MM.1S (cell line): ENCODE data around the gene SETDB2.

Experiments used
- EZH2 ChIP-seq: fragments of 300-600 bp; sonication (generic); optimal IDR thresholded peaks from 2 replicates; pipeline ENCODE3; 2017; ENCODE audit warnings: low read depth, mild to moderate bottlenecking, antibody characterized with exemption, low read length, mixed read lengths
- TF ChIP-seq, protein P1 (sequence below): fragments of 300-600 bp; sonication (generic); IDR thresholded peaks from 2 replicates; pipeline ENCODE4 v1.5.1; 2016; ENCODE audit warnings: antibody characterized with exemption, low read length, mixed read lengths

DNA sequence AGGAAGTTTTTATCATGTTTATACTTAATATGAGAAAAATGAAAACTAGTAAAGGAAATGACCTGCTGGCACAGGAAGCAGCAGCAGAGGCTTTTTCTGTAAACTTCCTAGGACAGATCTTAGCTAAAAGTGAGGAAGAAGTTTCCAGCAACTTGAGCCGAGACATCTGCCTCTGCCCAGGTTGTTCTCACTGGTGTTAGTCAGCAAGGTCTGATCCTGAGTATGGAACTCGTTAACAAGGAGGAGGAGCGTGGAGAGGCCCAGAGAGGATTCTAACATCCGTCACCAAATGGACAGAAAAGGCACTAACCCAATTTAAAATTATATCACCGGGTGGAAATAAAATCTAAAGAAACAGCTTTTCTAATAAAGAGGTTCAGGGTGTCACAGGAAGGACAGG lies 95.2 kb downstream of the SETDB2 start:
- TF ChIP-seq, protein P1, sequence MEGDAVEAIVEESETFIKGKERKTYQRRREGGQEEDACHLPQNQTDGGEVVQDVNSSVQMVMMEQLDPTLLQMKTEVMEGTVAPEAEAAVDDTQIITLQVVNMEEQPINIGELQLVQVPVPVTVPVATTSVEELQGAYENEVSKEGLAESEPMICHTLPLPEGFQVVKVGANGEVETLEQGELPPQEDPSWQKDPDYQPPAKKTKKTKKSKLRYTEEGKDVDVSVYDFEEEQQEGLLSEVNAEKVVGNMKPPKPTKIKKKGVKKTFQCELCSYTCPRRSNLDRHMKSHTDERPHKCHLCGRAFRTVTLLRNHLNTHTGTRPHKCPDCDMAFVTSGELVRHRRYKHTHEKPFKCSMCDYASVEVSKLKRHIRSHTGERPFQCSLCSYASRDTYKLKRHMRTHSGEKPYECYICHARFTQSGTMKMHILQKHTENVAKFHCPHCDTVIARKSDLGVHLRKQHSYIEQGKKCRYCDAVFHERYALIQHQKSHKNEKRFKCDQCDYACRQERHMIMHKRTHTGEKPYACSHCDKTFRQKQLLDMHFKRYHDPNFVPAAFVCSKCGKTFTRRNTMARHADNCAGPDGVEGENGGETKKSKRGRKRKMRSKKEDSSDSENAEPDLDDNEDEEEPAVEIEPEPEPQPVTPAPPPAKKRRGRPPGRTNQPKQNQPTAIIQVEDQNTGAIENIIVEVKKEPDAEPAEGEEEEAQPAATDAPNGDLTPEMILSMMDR: no peak
- TF ChIP-seq EZH2: no peak
